Amniotic epithelial cell (primary cell): ENCODE data around the gene MEAK7.
A peak's percentile ranks its signal among the peaks of the same experiment; 100 is the strongest.

Source experiments
- DNase-seq: peaks from one replicate; pipeline ENCODE4 v3.0.0-alpha.2; 2010; ENCODE audit warnings: low read depth

Gene MEAK7, protein sequence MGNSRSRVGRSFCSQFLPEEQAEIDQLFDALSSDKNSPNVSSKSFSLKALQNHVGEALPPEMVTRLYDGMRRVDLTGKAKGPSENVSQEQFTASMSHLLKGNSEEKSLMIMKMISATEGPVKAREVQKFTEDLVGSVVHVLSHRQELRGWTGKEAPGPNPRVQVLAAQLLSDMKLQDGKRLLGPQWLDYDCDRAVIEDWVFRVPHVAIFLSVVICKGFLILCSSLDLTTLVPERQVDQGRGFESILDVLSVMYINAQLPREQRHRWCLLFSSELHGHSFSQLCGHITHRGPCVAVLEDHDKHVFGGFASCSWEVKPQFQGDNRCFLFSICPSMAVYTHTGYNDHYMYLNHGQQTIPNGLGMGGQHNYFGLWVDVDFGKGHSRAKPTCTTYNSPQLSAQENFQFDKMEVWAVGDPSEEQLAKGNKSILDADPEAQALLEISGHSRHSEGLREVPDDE

DNA sequence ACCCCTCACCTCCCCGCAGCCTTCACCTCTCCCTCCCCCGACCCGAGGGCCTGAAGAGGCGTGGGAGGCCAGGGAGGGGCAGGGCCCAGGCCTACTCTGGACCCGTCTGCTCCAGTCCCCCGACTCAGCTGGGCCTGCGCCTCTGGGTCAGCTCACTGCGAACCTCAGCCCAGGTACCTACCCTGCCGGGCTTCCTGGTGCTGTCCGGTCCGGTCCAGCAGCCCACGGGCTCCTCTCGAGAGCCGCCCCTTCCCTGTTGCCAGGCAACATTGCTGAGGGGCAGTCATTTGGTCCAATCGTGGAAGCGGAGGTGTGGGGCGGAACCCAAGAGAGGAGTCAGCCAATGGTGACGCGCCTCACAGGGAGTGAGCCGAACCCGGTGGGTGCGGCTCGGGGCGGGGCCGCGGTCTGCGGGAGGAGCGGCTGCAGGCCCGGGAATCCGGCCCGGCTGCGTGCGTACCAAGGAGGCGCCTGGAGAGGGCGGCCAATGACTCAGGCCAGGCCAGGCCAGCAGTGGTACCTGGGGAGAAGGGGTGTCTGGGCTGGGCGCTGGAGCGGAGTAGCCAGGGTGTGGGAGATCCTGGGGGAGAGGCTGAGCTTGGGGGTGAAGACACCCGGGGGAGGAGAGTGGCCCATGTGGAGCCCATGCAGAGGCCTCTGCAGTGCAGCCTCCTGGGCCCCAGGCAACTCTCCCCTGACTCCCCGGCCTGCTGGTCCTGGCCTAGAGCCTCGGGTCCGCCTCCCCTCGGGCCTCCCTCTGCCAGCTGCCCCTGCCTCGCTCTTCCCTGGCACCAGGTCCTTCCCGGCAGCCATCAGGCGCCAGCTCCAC is at the start of gene MEAK7:
TSS of gene MEAK7 (minus strand) at position 240 of the 829 bp plus-strand sequence. CDS start 6,573 bp downstream, outside the sequence.
- peak; percentile 97 for DNase-seq

DNA sequence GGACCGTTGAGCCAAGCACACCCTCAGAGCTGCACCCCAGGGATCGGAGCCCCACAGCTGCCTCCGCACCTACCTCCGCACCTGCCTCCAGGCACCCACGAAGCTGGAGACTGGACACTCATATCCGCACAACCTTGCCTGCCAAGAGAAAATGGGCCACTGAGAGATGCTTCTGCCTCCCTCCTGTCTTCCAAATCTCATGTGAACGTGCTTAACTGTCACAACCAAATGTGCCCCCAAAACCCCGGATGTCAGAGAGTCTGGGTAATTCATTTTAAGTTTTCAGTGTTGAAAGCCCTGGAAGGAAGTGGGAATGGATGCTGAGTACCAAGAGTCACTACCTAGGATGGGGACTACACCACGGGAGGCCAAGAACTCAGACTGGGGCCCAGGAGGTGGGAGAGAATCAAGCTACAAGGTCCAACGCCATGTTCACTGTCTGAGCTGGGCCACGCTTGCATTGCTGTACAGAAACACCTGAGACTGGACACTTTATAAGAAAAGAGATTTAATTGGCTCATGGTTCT is 49.5 kb upstream of the MEAK7 start:
- DNase-seq = no peak

DNA sequence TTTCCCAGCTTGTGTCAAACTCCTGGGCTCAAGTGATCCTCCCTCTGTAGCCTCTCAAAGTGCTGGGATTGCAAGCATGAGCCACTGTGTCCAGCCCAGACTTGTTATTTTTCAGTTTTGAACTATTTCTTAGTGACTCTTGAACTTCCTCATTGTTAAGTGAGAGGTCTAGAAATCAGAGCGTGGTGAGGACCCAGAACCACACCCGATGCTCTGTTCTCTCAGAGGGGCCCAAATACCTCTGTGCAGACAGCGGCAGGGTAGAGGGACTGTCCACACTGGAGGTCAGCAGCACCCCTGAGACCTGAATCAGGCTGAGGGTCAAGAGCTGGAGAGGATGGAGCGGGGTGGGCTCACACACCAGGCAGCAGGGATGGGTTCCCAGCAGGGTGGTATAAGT is 47.7 kb upstream of the MEAK7 start:
- no peak for DNase-seq

DNA sequence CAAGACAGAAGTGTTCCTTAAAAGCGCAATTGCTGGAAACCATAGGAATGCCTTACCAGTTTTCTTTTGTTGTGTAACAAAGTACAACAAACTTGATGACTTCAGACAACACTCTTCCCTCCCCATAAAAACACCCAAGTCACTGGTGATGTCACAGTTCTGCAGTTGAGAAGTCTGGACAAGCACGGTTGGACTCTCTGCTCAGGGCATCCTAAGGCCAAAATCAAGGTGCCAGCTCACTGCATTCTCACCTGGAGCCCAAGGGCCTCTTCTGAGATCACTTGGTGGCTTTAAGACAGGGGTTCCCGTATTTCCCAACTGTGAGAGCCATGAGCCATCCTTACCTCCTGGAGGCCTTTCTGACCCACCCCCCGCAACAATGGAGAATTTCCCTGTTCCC is 45.6 kb upstream of the MEAK7 start:
- DNase-seq = no peak

DNA sequence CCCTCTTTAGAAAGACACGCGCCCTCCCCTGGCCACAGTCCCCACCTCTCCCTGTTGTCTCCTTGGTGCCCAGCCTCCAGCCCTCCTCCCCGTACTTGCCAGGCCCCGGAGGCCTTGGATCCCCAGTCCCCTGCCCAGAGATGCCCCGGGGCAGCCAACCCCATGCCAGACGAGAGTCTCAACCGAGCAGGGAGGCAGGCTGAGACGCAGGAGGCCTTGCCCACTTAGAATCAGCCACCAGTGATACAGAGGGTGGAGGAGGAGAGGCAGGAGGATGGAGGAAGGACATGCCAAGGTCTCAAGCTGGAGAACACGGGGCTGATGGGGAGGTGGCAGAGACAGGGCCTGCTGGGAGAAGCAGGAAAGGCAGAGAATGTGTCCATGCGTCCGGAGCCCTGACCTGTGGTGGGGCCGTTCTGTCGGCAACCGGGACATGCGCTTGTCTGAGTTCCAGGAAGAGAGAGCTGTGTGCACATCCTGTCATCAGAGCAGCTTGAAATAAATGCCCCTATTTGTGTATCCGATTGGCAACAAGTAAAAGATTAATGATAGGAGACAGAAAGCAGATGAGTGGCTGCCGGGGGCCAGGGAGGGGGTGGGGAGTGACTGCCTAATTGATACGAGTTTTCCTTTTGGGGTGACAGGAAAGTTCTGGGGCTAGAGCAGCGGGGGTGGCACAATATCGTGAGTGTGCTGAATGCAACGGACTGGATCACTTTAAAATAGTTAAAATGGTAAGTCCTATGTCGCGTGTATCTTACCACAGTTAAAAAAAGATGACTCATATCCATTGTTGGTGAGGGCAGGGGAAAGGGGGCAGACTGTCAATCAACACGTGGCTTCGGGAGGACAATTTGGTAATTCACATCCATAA is 44.7 kb upstream of the MEAK7 start:
- no peak for DNase-seq

DNA sequence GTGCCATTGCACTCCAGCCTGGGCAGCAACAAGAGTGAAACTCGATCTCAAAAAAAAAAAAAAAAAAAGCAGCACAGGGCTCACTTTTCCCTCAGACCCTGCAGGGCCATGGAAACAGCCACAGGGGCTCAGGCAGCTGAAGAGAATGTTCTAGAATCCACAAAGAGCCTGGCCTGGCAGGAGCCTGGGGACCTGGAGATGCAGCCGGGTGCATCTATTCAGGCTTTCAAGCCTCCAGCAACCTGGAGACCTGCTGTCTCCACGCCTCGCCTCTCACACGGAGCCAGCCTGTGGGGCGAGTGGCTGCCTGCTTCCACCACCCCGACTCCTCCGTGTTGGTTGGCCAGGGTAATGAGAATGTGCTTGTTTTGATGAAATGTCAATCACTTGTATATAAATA is 44.0 kb upstream of the MEAK7 start:
- DNase-seq = no peak

GRCh38 chr16:84547546-84548061 is 43.1 kb upstream of the MEAK7 start:
- no peak for DNase-seq

- no peak for DNase-seq
Observed at GRCh38 chr16:84546669-84547545, 42.4 kb upstream of the MEAK7 start.

DNA sequence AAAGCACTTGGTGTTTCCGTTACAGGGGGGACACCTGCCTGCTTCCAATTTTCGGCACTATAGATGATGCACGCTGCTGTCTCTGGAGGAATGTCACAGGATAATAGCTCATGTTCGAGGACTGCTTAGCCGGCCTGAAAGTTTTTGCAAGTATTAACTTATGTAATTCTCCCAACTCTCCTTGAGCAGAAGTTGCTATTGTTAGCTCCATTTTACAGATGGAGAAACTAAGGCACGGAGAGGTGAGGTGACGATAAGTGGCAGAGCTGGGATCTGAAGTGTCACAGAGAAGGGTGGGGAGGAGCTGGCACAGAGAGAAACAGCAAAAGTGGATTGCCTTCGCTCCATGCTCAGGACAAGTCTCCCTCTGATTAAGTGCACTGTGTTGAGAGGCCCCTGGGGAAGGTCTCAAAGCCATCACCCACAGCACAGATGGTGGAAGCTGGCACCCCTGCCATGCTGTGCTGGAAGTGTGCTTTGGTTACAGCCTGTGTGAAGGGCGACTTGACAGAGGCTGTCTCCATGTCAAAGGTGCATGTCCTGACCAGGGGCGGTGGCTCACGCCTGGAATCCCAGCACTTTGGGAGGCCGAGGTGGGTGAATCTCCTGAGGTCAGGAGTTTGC is 40.8 kb upstream of the MEAK7 start:
- no peak for DNase-seq

DNA sequence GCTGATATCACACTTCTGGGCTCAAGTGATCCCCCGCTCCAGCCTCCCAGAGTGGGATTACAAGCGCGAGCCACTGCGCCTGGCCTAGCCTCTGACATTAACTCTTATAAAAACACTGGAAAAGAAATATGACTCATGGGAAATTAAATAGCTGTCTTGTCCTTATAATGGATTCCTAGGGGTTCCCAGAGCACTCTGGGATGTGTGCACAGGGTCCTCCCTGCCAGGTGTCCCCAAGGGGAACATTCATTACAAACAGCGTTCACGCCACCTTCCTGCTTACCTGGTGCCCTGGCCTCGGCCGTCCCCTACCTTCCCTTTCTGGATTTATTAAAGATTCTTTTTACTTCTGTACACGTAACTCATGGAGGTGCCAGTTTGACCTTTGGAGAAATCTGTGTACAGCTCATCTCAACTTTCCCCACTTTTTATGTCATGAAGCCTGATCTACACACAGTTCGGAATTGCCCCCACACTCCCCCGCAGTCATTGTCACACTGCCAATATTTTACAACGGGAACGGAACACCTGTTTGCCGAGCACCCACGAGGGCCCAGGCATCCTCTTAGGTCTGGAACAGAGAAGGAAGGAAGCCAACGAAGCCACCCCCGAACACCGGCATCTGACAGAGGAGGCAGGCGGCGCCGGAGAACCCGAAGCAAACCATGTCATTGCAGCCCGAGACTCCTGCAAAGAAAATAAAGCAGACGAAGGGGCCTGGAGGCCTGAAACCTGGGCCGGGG is 39.7 kb upstream of the MEAK7 start:
- DNase-seq = no peak

DNA sequence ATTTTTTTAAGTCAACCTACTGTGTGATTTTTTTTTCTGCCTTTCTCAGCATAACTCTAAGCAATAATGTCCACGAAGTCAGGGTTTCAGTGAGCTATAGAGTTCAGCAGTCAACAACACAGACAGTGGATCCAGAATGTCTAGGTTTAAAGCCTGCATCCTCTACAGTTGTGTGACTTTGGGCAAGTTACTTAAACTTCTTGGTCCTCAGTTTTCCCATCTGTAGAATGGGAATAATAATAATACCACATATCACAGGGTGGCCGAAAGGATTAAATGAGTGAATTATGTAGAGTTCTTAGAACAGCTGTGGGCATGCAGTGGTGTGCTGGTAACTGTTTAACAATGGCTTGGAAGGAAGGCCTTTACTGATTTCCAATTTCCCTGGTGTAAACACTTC is 38.8 kb upstream of the MEAK7 start:
- DNase-seq = no peak

GRCh38 chr16:84541999-84542817 is 37.7 kb upstream of the MEAK7 start:
- DNase-seq = no peak

DNA sequence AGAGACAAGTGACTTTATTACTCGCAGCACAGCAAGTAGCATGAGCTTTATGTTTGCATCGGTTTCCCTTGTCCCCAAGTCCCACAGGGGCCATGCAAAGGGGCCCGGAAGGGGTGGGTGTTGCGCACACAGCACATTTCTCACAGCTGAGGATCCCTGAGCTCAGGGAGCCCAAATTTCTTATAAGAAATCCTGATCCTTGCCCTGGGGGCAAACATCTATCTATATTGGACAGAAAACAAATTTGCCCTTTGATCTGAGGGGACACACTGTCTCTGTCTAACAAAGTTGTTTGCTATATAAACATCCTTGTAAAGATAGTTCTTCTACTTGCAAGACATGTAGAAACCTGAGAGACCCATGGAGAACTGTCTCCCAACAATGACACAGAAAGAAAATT is 35.7 kb upstream of the MEAK7 start:
- DNase-seq = no peak

GRCh38 chr16:84538222-84538840 is 33.9 kb upstream of the MEAK7 start:
- DNase-seq = no peak

GRCh38 chr16:84537491-84538151 is 33.2 kb upstream of the MEAK7 start:
- DNase-seq = no peak

DNA sequence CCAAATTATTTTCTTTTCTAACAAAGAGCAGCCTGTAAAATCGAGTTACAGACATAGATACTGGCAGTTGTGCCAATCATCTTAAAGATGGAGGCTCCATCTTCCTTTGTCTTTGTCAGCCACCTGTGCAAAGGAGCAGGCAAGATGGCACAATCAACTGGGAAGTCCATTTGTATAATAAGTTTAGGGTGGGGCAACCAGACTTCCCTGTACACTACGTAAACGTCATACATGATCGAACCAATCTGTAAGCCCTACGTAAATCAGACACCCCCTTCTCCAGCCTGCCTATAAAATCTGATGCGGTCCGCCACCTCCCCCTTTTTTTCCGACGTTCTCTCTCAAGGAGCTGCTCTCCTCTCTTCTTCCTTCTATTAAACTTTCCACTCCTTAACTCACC is 31.4 kb upstream of the MEAK7 start:
- DNase-seq = no peak

DNA sequence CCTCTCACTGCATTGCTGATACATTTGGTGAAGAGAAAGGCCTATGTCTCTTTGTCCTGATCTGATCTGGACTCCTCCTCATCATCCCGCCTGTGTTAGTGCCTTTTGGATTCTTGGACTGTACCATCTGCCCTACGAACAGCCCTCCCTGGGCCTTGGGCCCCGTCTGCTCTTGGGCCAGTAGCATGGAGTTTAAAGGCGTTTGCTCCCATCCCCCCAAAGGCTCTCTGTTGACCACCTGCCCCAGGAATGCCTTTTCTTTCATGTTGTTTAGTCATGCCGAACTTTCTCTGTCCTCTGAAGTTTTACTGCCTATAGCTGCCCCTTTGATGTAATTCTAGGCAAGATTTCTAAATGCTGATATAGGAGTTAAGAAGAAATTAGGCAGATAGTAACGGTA is 30.9 kb upstream of the MEAK7 start:
- DNase-seq = no peak

- no peak for DNase-seq
Observed at GRCh38 chr16:84534815-84535214, 30.4 kb upstream of the MEAK7 start.
